ENCODE measurements around the gene FSD1L.
A peak's percentile ranks its signal among the peaks of the same experiment; 100 is the strongest.
"Not testable (repeated sequence)": the region's sequence is repeated elsewhere in the genome, so short reads cannot be mapped to it uniquely, and the experiment has no call there.

The FSD1L gene

GRCh38 chr9:105557804-105558610 is 110.2 kb downstream of the FSD1L start, which contains the start of gene FKTN:
FKTN (plus strand) TSS chr9:105558131; CDS start chr9:105575033, 16,902 bp downstream.
- DNase-seq (ENCODE audit: low read depth in 2 of 2): peak; percentile 67 to 77

- no peak for DNase-seq (ENCODE audit: low read depth in 2 of 2)
These were observed 124.6 kb downstream of the FSD1L start for GRCh38 chr9:105572455-105572854.

GRCh38 chr9:105579952-105580351 is 132.1 kb downstream of the FSD1L start:
- DNase-seq (ENCODE audit: low read depth in 2 of 2): not testable (repeated sequence)

GRCh38 chr9:105581550-105581949 is 133.7 kb downstream of the FSD1L start:
- DNase-seq (ENCODE audit: low read depth in 2 of 2): not testable (repeated sequence)

- no peak for DNase-seq (ENCODE audit: low read depth in 2 of 2)
These were observed 145.3 kb downstream of the FSD1L start for GRCh38 chr9:105593145-105593544.

Data from stimulated activated CD4-positive, alpha-beta T cell treated with anti-CD3 and anti-CD28 coated beads, Interleukin-1b, Interleukin-23, amount 100 ng/mL, for 4 hours (primary cell).